GM12878 (cell line): ENCODE measurements around the gene PPM1G. TPM values are rescaled to one million over a fixed set of nuclear protein-coding genes. Genes with fewer than 3 reads are reported as not detected.
A peak's percentile ranks its signal among the peaks of the same experiment; 100 is the strongest.

Experiments used
- ATAC-seq: fragments of 200-7000 bp; cut with Tn5 transposase; 3 replicates; pipeline ENCODE4 v1.9.1; 2020; ENCODE audit warnings: mild to moderate bottlenecking, moderate library complexity
- BruUV-seq: library from RNA; stranded (reverse); fragments of 400-500 nt; replicated peaks from 2 replicates; lab custom pipeline; 2021; lab: Mats Ljungman, UMichigan
- CTCF ChIA-PET: fragments of 300-600 bp; sonication (Branson Sonifier 250); formaldehyde crosslinking; extraction: SDS; loops from one replicate; lab custom pipeline; 2021; ENCODE audit warnings: inconsistent platforms; lab: Yijun Ruan, JAX
- POLR2A ChIA-PET: fragments of 350-600 bp; formaldehyde crosslinking; extraction: SDS; loops from one replicate; lab custom pipeline; 2021; ENCODE audit warnings: inconsistent platforms; lab: Charles Lee
- RAD21 ChIA-PET: fragments of 300-600 bp; sonication (Branson Sonifier 250); formaldehyde crosslinking; loops from one replicate; lab custom pipeline; 2023; ENCODE audit warnings: antibody characterized with exemption; ENCODE audit not compliant: unreplicated experiment; lab: Charles Lee
- SMC1A ChIA-PET: fragments of 300-600 bp; sonication (Branson Sonifier 250); formaldehyde crosslinking; loops from one replicate; lab custom pipeline; 2023; ENCODE audit not compliant: unreplicated experiment, uncharacterized antibody; lab: Charles Lee
- DNase-seq: peaks from one replicate; pipeline ENCODE4 v3.0.0-alpha.2; 2011; ENCODE audit warnings: low read depth, low spot score
- FAIRE-seq: peaks from 3 replicates; lab custom pipeline; 2011; peaks lifted over from hg19 to GRCh38; lab: Jason Lieb, UNC
- H2AFZ ChIP-seq: 2 replicates; pipeline ENCODE4 v1.6.0; 2011; ENCODE audit warnings: low read depth, low read length, control low read depth; ENCODE audit not compliant: control insufficient read depth
- H3K27ac ChIP-seq: 2 replicates; pipeline ENCODE4 v1.5.1; 2011; ENCODE audit warnings: control low read depth; ENCODE audit not compliant: control insufficient read depth, insufficient read depth
- H3K27me3 ChIP-seq, 2 experiments: replicated peaks in 1 of 2; 2 replicates each; pipeline versions ENCODE4 v1.6.0 to v1.6.1; 2011; ENCODE audit warnings: low read length in 1 of 2; ENCODE audit not compliant: control insufficient read depth in 2 of 2, insufficient read depth in 2 of 2
- H3K36me3 ChIP-seq, 2 experiments: 2 replicates each; pipeline ENCODE4 v1.5.1; 2011; ENCODE audit warnings: low read length in 1 of 2; ENCODE audit not compliant: control insufficient read depth in 2 of 2, insufficient read depth in 2 of 2
- H3K4me1 ChIP-seq: 2 replicates; pipeline ENCODE4 v1.6.1; 2011; ENCODE audit warnings: mild to moderate bottlenecking, low read length, moderate library complexity, mixed read lengths; ENCODE audit not compliant: control insufficient read depth, insufficient read depth
- H3K4me2 ChIP-seq: 2 replicates; pipeline ENCODE4 v1.6.0; 2011; ENCODE audit warnings: control low read depth; ENCODE audit not compliant: control insufficient read depth, insufficient read depth
- H3K4me3 ChIP-seq: fragments of 200-600 bp; sonication (generic); 2 replicates; pipeline ENCODE4 v1.5.1; 2016
- H3K79me2 ChIP-seq: 2 replicates; pipeline ENCODE4 v1.6.0; 2011; ENCODE audit warnings: low read length; ENCODE audit not compliant: control insufficient read depth, insufficient read depth
- H3K9ac ChIP-seq: 2 replicates; pipeline ENCODE4 v1.8.0; 2011; ENCODE audit warnings: low read length, control low read depth, mixed read lengths; ENCODE audit not compliant: control insufficient read depth, insufficient read depth
- H3K9me3 ChIP-seq: replicated peaks from 3 replicates; pipeline ENCODE4 v1.5.1; 2011; ENCODE audit warnings: mild to moderate bottlenecking, low read length; ENCODE audit not compliant: control insufficient read depth, insufficient read depth
- H4K20me1 ChIP-seq: 2 replicates; pipeline ENCODE4 v1.6.0; 2011; ENCODE audit not compliant: control insufficient read depth, insufficient read depth
- RELA ChIP-seq: fragments of 450-650 bp; IDR thresholded peaks from 2 replicates; pipeline ENCODE4 v1.8.0; 2014; ENCODE audit warnings: borderline replicate concordance; ENCODE audit not compliant: partially characterized antibody
- SMAD5 ChIP-seq: IDR thresholded peaks from 2 replicates; pipeline ENCODE4 v1.6.1; 2016; ENCODE audit warnings: antibody characterized with exemption, low read depth
- TAF1 ChIP-seq: IDR thresholded peaks from 2 replicates; pipeline ENCODE4 v1.6.1; 2011; ENCODE audit warnings: mild to moderate bottlenecking, low read depth, low read length, borderline replicate concordance
- ZBED1 ChIP-seq: IDR thresholded peaks from 2 replicates; pipeline ENCODE4 v1.6.1; 2016; ENCODE audit warnings: borderline replicate concordance
- ZNF207 ChIP-seq: fragments of 450-650 bp; IDR thresholded peaks from 2 replicates; pipeline ENCODE4 v1.6.1; 2014; ENCODE audit warnings: antibody characterized with exemption, mild to moderate bottlenecking, borderline replicate concordance
- WGBS: methylation state at CpG from one replicate; pipeline ENCODE4 v1.1.6; 2016; ENCODE audit warnings: low lambda C conversion rate; ENCODE audit not compliant: insufficient replicate concordance, insufficient coverage; ENCODE audit errors: missing lambda C conversion rate; 5-methylcytosine and 5-hydroxymethylcytosine counted together
- in situ Hi-C: fragments of 300-500 bp; cut with MboI; formaldehyde crosslinking; loops from 9 replicates; pipeline ENCODE4 v1.14.3; 2018; ENCODE audit warnings: mixed read lengths
- intact Hi-C: fragments of 100-400 bp; cut with micrococcal nuclease; formaldehyde crosslinking; loops from one replicate; pipeline ENCODE4 v1.14.2; 2022; ENCODE audit not compliant: unreplicated experiment
- polyA plus RNA-seq, 11 experiments: library from polyadenylated mRNA; depleted of rRNA in 4 of 11; unstranded in 6 of 11; stranded (reverse) in 5 of 11; fragments of >200 nt; fragmentation: Nextera tagmentation in 4 of 11; fragmentation: Illumina TruSeq in 1 of 11; extraction: Ambion mirVana in 4 of 11; extraction: Trizol in 1 of 11; gene quantifications; 1 replicate in 1 of 11; 2 replicates in 10 of 11; pipeline versions ENCODE4 v1.2.1 to v1.2.3, GENCODE V29; 2011 to 2016; ENCODE audit warnings: inconsistent platforms in 2 of 11, missing spikeins in 2 of 11, low read depth in 1 of 11
- total RNA-seq, 4 experiments: library from RNA; depleted of rRNA in 3 of 4; stranded (reverse); fragments of >200 nt in 3 of 4; fragmentation: Illumina TruSeq in 1 of 4; extraction: Trizol in 1 of 4; gene quantifications; 2 replicates each; pipeline versions ENCODE4 v1.2.1 to v1.2.3, GENCODE V29; 2013 to 2021
- TF ChIP-seq, protein P1 (sequence below): IDR thresholded peaks from 2 replicates; pipeline ENCODE4 v1.6.1; 2011; ENCODE audit warnings: low read depth, low read length, improper control_type of control experiment, borderline replicate concordance
- TF ChIP-seq, protein P2 (sequence below): IDR thresholded peaks from 2 replicates; pipeline ENCODE4 v1.6.1; 2011; ENCODE audit warnings: borderline replicate concordance, low read depth, mild to moderate bottlenecking, moderate library complexity, mixed read lengths, low read length; ENCODE audit not compliant: insufficient read depth; ENCODE audit errors: extremely low read length

The PPM1G gene
- total and polyA plus RNA-seq, 10 of the 15 experiments (the other 5 are each of a cell fraction or from before 2014, with no cell fraction given), result 68.8 to 171 (median 121) TPM

DNA sequence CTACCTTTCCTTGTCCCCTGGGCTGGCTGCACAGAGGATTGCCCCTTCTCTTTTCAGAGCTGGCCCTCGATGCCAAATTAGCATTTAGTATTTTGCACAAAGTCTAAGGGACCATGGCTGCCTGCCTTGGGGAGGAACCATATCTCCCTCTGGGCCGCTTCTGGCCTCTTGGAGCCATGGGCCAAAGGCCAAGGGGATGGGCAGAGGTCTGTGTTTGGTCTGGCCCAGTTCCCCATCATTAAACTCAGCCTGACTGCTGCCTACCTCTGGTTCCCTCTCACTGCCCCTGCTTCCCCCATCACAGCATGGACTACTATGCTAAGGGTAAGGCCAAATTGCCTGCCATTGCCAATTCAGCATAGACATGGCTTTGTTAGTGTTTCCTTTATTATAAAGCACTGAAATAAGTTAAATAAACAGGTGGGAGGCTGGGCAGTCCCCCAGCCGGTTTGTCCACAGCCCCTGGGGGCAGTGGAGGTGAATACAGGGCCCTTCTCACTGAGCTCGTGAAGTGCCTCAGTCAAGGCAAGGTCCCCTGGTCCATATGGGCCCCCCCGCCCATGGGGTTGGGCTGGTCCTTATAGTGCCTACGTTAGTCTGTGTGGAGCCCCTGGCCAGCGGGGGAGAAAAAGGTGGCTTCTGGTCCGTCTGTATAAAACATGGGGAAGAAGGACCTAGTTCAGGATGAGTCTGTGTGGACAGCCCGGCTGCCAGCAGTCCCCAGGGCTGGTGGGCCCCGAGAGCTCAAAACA is 32.3 kb downstream of the PPM1G start:
- TF ChIP-seq, protein P1, sequence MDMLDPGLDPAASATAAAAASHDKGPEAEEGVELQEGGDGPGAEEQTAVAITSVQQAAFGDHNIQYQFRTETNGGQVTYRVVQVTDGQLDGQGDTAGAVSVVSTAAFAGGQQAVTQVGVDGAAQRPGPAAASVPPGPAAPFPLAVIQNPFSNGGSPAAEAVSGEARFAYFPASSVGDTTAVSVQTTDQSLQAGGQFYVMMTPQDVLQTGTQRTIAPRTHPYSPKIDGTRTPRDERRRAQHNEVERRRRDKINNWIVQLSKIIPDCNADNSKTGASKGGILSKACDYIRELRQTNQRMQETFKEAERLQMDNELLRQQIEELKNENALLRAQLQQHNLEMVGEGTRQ, result no peak
- no peak for TF ChIP-seq TAF1
- TF ChIP-seq ZNF207, result no peak
- TF ChIP-seq RELA, result no peak
- peak; percentile 26; the same call in 1 of the 2 replicates for TF ChIP-seq SMAD5
- peak; percentile 37; the same call in 1 of the 2 replicates for TF ChIP-seq ZBED1
- TF ChIP-seq, protein P2, sequence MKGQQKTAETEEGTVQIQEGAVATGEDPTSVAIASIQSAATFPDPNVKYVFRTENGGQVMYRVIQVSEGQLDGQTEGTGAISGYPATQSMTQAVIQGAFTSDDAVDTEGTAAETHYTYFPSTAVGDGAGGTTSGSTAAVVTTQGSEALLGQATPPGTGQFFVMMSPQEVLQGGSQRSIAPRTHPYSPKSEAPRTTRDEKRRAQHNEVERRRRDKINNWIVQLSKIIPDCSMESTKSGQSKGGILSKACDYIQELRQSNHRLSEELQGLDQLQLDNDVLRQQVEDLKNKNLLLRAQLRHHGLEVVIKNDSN, result no peak
- H3K79me2 ChIP-seq, result peaks cover 26% of the 10 kb centered on the region
- intact Hi-C loops (no loop called here), in situ Hi-C loops (no loop called here)
- peaks cover 9% of the 10 kb centered on the region; the same call in 1 of the 2 replicates for H3K4me1 ChIP-seq
- H3K9ac ChIP-seq, result no peak overlapping the region
- no peak overlapping the region for H3K4me3 ChIP-seq
- ChIA-PET POLR2A (no interaction called here), CTCF (interaction anchor here (0.8 kb wide), 1 partner anchor 84 kb away, joined by 3 read pairs; no protein-coding TSS in a partner anchor), RAD21 (no interaction called here), SMC1A (no interaction called here)
- no peak overlapping the region for H3K4me2 ChIP-seq
- FAIRE-seq, result no peak
- no peak overlapping the region for H2AFZ ChIP-seq
- H3K27me3 ChIP-seq, result no peaks in the 10 kb centered on the region
- H3K36me3 ChIP-seq, result peaks cover 34 to 39% of the 10 kb centered on the region in 2 experiments
- no peak for ATAC-seq
- 76% methylated on average over 10 of the region's 10 CpGs for WGBS
- no peak overlapping the region for H3K27ac ChIP-seq
- no peak for DNase-seq
- no peaks in the 10 kb centered on the region; the same call in 1 of the 2 replicates for H4K20me1 ChIP-seq
- no peaks in the 10 kb centered on the region for H3K9me3 ChIP-seq
- BruUV-seq, result no TSS peak
